T-helper 1 cell treated with Interleukin-12 subunit alpha and Interleukin-12 subunit beta and Interleukin-4 antibody, amounts not matched to agents 30 μg/mL and 1 μg/mL, for 36 hours (primary cell): ENCODE results near the gene CEP250.
"Not testable (repeated sequence)": the region's sequence is repeated elsewhere in the genome, so short reads cannot be mapped to it uniquely, and the experiment has no call there.

Experiments
- H3K27ac Mint-ChIP-seq: one replicate; pipeline ENCODE4 v1.8.0; 2021; ENCODE audit warnings: mild to moderate bottlenecking, mixed read lengths
- H3K27me3 Mint-ChIP-seq: one replicate; pipeline ENCODE4 v1.8.0; 2021; ENCODE audit warnings: low read depth, mixed read lengths
- H3K36me3 Mint-ChIP-seq: one replicate; pipeline ENCODE4 v1.8.0; 2021; ENCODE audit warnings: low read depth, mixed read lengths
- H3K4me1 Mint-ChIP-seq: one replicate; pipeline ENCODE4 v1.8.0; 2021; ENCODE audit warnings: low read depth, mixed read lengths
- H3K4me3 Mint-ChIP-seq: one replicate; pipeline ENCODE4 v1.8.0; 2021; ENCODE audit warnings: mild to moderate bottlenecking, moderate library complexity, mixed read lengths
- H3K9me3 Mint-ChIP-seq: one replicate; pipeline ENCODE4 v1.8.0; 2021; ENCODE audit warnings: mixed read lengths

Gene CEP250

DNA sequence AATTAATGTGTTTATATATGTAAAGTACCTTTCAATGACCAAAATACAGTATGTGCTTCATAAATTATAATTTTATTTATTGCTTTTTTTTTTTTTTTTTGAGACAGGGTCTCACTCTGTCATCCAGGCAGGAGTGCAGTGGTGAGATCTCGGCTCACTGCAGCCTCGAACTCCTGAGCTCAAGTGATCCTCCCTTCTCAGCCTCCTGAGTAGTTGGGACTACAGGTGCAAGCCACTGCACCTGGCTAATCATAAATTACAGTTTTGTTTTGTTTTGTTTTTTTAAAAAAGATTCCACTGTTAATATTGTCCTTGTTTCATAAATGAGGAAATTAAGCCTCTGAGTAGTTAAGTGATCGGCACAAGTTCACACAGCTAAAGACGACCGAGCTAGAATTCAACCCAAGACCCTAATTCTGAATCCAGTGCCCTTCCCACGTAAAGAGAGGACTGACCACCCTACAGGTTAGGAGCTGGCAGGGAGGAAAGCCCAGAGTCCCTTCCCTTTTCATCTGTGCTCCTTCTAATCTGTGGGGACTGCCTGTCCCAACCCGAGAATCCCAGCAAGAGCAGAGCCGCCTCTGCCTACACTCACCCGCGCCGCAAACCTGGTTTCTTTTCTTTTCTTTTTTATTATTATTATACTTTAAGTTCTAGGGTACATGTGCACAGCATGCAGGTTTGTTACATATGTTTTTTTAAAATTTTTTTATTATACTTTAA lies 8.9 kb upstream of the CEP250 start:
- Mint-ChIP-seq H3K4me1 (peaks cover 3% of the 10 kb centered on the region), H3K4me3 (peak overlapping the region; percentile 64), H3K27me3 (peaks cover 4% of the 10 kb centered on the region), H3K9me3 (no peaks in the 10 kb centered on the region), H3K36me3 (no peaks in the 10 kb centered on the region), H3K27ac (no peak overlapping the region)

DNA sequence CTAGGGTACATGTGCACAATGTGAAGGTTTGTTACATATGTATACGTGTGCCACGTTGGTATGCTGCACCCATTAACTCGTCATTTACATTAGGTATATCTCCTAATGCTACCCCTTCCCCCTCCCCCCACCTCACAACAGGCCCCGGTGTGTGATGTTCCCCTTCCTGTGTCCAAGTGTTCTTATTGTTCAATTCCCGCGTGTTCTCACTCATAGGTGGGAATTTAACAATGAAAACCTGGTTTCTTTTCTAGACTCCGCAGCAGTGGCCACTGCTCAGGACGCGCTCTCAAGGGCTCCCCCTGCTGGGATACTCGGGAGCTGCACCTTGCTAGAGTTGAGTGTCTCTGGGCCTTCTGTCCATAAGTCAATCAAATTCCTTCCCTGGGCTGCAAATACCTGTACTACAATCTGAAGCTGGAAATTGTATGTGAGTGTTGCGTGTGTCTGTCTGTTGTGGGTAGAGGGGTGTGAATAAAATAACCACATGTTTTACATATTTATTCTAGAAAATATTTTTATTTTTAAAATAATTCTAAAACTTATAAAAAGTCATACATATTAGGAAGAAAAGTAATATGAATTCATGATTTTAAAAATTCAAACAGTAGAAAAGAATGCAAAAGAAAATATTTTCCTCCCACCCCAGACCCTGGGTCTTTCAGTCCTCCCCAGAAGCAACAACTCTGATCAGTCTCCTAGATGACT lies 8.2 kb upstream of the CEP250 start:
- Mint-ChIP-seq H3K36me3 (no peaks in the 10 kb centered on the region), H3K4me3 (peak overlapping the region; percentile 89), H3K27me3 (peaks cover 4% of the 10 kb centered on the region), H3K27ac (no peak overlapping the region), H3K9me3 (no peaks in the 10 kb centered on the region), H3K4me1 (peaks cover 3% of the 10 kb centered on the region)

DNA sequence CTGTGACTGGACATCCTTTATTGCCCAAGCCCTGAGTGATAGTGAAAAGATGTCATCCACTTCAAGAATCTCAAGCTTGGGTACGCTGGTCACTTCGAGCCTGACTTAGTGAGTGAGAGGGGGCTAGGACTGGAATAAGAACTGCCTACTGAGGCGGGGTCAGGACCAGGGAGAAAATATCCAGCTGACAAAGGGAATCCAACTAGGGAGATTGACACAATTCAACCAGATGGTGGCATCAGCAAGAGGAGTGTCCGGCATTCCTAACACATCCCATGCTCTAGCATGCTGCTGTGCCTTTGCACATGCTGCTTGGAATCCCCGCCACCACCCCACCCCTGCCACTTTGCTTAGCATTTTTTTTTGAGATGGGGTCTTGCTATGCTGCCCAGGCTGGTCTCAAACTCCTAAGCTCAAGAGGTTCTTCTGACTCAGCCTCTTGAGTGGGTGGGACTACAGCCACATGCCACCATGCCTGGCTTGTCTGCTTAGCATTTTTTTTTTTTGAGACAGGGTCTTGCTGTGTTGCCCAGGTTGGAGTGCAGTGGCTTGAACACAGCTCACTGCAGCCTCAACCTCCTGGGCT lies 6.5 kb upstream of the CEP250 start:
- no peaks in the 10 kb centered on the region for H3K36me3 Mint-ChIP-seq

DNA sequence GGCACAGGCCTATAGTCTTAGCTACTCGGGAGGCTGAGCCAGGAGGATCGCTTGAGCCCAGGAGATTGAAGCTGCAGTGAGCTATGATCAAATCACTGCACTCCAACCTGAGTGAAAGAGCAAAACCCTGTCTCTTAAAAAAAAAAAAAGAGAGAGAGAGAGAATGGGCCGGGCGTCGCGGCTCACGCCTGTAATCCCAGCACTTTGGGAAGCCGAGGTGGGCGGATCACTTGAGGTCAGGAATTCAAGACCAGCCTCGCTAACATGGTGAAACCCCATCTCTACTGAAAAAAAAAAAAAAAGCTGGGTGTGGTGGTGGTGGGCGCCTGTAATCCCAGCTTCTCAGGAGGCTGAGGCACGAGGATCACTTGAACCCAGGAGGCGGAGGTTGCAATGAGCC lies 5.5 kb upstream of the CEP250 start:
- H3K36me3 Mint-ChIP-seq, H3K27ac Mint-ChIP-seq, H3K4me3 Mint-ChIP-seq, H3K4me1 Mint-ChIP-seq, H3K9me3 Mint-ChIP-seq, H3K27me3 Mint-ChIP-seq: not testable (repeated sequence)

More for the DNA sequence above, 6.5 kb upstream of the CEP250 start:
- Mint-ChIP-seq H3K4me3 (no peak overlapping the region), H3K9me3 (no peaks in the 10 kb centered on the region), H3K27me3 (peaks cover 4% of the 10 kb centered on the region), H3K27ac (no peak overlapping the region), H3K4me1 (peaks cover 7% of the 10 kb centered on the region)

DNA sequence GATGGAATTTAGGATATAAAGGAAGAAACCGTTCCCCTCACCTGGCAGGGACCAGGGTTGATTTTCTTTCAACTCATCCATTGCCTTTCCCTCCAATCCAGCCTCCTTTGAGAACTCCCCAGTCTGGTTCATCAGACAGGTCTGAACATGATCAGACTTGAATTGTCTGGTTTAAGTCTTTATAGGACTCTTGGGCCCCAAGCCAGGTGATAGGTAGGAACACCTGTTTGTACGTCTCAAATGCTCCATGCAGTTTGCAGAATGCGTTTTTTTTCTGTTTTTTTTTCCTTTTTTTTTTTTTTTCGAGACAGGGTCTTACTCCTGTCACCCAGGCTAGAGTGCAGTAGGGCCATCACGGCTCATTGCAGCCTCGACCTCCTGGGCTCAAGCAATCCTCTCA lies 4.1 kb upstream of the CEP250 start:
- no peak overlapping the region for H3K27ac Mint-ChIP-seq
- H3K4me1 Mint-ChIP-seq, result peaks cover 15% of the 10 kb centered on the region
- no peaks in the 10 kb centered on the region for H3K9me3 Mint-ChIP-seq
- H3K36me3 Mint-ChIP-seq, result no peaks in the 10 kb centered on the region
- H3K27me3 Mint-ChIP-seq, result peaks cover 4% of the 10 kb centered on the region
- H3K4me3 Mint-ChIP-seq, result no peak overlapping the region

DNA sequence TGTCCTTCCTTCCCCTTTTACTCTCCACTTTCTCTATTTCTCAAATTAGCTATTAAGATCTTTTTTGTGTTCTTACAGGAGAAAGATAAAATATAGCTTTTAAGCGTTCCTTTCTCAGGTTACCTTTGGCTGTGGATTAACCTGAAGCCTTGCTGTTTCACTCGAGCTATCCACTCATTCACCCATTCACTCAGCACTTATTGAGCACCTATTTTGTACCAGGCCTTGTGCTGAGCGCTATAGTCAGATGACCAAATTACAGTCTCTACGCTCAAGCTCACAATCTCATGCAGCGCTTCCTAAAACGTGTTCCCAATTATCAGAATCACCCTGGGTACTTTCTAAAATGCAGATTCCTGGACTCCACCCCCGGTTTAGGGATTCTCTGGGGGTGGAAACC lies 1.8 kb upstream of the CEP250 start:
- Mint-ChIP-seq H3K9me3 (no peaks in the 10 kb centered on the region), H3K27ac (no peak overlapping the region), H3K4me1 (peaks cover 20% of the 10 kb centered on the region), H3K4me3 (peak overlapping the region; percentile 93), H3K36me3 (peaks cover 4% of the 10 kb centered on the region), H3K27me3 (no peaks in the 10 kb centered on the region)

DNA sequence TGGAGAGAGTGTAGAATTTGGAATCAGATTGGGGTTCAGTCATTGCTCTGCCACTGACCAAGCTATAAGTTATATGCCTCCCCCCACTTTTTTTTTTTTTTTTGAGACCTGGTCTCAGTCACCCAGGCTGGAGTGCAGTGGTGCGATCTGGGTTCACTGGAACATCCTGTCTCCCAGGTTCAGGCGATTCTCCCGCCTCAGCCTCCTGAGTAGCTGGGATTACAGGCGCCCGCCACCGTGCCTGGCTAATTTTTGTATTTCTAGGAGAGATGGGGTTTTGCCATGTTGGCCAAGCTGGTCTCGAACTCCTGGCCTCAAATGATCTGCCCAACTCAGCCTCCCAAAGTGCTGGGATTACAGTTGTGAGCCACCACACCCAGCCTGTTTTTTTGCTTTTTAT lies 1.3 kb downstream of the CEP250 start:
- H3K4me3 Mint-ChIP-seq, H3K36me3 Mint-ChIP-seq, H3K27ac Mint-ChIP-seq, H3K27me3 Mint-ChIP-seq, H3K9me3 Mint-ChIP-seq: not testable (repeated sequence)
- peaks cover 20% of the 10 kb centered on the region for H3K4me1 Mint-ChIP-seq

DNA sequence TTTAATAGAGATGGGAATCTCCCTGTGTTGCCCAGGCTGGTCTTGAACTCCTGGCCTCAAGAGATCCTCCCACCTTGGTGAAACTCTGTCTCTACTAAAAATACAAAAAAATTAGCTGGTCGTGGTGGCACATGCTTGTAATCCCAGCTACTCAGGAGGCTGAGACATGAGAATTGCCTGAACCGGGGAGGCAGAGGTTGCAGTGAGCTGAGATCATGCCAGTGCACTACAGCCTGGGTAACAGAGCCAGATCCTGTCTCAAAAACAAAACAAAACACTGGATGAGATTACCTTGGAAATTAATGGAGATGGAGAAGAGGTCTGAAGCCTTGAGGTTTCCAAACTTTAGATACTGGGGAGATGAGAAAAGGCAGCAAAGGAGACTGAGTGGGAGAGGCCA lies 2.1 kb downstream of the CEP250 start:
- H3K4me3 Mint-ChIP-seq, H3K27me3 Mint-ChIP-seq, H3K36me3 Mint-ChIP-seq, H3K9me3 Mint-ChIP-seq, H3K27ac Mint-ChIP-seq: not testable (repeated sequence)
- peaks cover 20% of the 10 kb centered on the region for H3K4me1 Mint-ChIP-seq

DNA sequence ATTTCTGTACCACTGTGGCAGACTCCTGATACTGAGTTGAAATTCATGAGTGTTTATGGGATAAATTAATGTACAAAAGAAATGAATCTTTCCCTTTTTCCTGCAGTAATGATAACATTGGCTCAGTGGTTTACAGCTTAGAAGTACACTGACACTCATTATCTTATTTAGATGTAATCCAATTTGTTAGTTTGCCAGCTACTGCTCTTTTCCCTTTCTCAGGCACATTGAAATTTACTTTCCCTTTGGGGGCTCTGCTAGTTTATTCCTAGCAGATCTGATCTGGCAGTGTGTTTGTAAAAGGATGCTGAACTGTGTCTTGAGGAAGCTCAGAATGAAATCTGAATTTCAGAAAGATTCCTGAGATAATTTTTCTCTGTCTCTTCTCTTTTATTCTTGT lies 3.0 kb downstream of the CEP250 start:
- peaks cover 20% of the 10 kb centered on the region for H3K4me1 Mint-ChIP-seq
- H3K27me3 Mint-ChIP-seq, result no peaks in the 10 kb centered on the region

DNA sequence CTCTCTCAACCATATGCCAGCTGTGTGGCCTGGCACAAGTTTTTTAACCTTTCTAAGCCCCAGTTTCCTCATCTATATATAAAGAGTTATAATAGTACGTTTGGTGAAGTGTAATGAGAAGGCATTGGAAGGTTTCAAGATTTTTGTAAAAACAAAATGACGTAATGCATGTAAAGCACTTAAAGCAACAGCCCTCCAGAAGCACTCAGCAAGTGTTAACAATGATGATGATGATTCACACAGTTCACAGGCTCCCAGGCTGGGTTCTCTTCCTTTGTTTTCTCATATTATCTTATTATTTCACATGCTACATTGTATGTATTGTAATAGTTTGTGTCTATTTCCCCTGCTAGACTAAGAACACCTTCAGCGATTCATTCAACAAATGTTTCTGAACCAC lies 6.2 kb downstream of the CEP250 start:
- H3K4me3 Mint-ChIP-seq, result no peak overlapping the region
- no peak overlapping the region for H3K27ac Mint-ChIP-seq
- peaks cover 8% of the 10 kb centered on the region for H3K4me1 Mint-ChIP-seq
- no peaks in the 10 kb centered on the region for H3K27me3 Mint-ChIP-seq
- peaks cover 11% of the 10 kb centered on the region for H3K36me3 Mint-ChIP-seq
- no peaks in the 10 kb centered on the region for H3K9me3 Mint-ChIP-seq

More for the DNA sequence above, 3.0 kb downstream of the CEP250 start:
- no peaks in the 10 kb centered on the region for H3K9me3 Mint-ChIP-seq
- H3K36me3 Mint-ChIP-seq, result peaks cover 5% of the 10 kb centered on the region
- no peak overlapping the region for H3K27ac Mint-ChIP-seq
- no peak overlapping the region for H3K4me3 Mint-ChIP-seq

DNA sequence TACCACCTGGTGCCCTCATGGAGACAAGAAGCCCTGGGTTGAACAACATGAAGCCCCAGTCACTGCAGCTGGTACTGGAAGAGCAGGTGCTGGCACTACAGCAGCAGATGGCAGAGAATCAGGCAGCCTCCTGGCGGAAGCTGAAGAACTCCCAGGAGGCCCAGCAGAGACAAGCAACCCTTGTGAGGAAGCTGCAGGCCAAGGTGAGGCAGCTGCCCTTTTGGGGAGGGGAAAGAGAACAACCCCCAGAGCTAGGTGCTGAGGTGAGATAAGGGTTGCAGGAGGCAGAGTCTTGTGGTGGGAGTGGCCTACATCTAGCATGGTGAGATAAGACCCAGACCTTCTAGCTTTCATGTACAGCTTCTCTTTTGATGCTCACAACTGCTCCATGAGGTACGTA lies 7.0 kb downstream of the CEP250 start:
- no peaks in the 10 kb centered on the region for H3K9me3 Mint-ChIP-seq
- peaks cover 8% of the 10 kb centered on the region for H3K4me1 Mint-ChIP-seq
- H3K27ac Mint-ChIP-seq, result no peak overlapping the region
- H3K27me3 Mint-ChIP-seq, result no peaks in the 10 kb centered on the region
- H3K4me3 Mint-ChIP-seq, result no peak overlapping the region
- peaks cover 11% of the 10 kb centered on the region for H3K36me3 Mint-ChIP-seq

DNA sequence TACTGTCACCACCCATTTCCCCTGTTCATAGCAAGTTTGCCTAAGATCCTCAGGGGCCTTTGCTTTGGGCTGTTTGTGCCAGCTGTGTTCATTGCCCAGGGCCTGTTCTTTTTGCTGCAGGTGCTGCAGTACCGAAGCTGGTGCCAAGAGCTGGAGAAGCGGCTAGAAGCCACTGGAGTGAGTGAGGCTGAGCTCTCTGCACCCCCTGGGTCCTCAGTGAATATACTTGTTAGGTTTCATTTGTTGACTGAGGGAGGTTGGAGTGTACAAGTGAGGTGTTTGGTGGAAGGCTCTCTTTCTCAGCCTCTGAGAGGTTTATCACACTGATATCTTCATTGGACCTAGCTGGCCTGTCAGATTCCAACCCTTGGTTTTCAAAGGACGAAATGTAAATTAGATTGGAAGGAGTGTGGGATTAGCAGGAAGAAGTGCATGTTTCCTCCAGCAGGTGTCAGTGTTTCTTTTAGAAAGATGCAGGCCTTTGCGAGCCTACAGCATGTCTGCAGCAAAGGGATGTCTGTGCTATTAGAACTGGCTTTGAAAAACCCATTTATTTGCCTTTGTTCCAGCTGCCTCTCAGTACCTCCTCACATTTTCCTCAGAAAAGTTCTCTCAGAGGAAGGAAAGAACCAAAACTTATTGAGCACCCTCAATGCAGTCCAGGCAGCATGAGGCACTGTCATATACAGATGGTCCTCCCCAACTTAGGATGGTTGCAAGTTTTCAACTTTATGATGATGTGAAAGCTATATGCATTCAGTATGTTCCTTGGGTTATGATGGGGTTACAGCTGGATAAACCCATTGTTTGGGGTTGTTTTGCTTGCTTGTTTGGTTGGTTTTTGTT lies 8.3 kb downstream of the CEP250 start:
- Mint-ChIP-seq H3K36me3 (peaks cover 10% of the 10 kb centered on the region), H3K27ac (no peak overlapping the region), H3K4me3 (no peak overlapping the region), H3K27me3 (no peaks in the 10 kb centered on the region), H3K9me3 (no peaks in the 10 kb centered on the region), H3K4me1 (peaks cover 2% of the 10 kb centered on the region)

DNA sequence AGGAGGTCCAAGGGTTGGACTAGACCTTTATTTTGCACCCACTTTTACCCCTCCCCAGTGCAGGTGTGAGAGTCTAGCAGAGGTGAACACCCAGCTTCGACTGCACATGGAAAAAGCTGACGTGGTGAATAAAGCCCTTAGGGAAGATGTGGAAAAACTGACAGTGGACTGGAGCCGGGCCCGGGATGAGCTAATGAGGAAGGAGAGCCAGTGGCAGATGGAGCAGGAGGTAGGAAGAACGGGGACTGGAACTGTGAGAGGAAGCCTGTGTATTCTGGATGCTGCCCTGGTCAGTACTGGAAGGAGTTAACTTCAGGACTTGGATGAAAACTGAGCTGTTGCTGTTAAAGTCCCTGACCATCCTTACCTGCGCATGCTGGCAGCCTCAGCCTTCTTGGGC lies 10.6 kb downstream of the CEP250 start:
- Mint-ChIP-seq H3K9me3 (no peaks in the 10 kb centered on the region), H3K4me1 (peaks cover 2% of the 10 kb centered on the region), H3K27ac (no peak overlapping the region), H3K4me3 (no peak overlapping the region), H3K27me3 (no peaks in the 10 kb centered on the region), H3K36me3 (peaks cover 15% of the 10 kb centered on the region)

DNA sequence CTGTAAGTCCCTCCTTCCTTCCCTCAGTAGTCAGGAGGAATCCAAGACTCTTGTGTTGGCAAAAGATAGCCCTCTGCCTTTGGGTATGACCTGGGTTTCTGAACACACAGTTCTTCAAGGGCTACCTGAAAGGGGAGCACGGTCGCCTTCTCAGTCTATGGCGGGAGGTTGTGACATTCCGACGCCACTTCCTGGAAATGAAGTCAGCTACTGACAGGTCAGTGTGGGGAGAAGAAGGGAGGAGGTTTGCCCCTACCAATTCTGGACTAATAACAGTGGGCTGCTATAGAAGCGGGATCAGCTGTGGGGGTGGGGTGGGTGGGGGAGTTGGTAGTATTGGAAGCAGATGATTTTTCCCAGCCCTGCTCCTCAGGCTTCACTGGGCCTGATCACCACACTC lies 11.5 kb downstream of the CEP250 start:
- Mint-ChIP-seq H3K4me1 (peaks cover 2% of the 10 kb centered on the region), H3K4me3 (no peak overlapping the region), H3K27me3 (no peaks in the 10 kb centered on the region), H3K27ac (no peak overlapping the region), H3K9me3 (no peaks in the 10 kb centered on the region), H3K36me3 (peaks cover 16% of the 10 kb centered on the region)
